Stimulated activated CD8-positive, alpha-beta memory T cell treated with anti-CD3 and anti-CD28 coated beads, Interleukin-2, amount 100 ng/mL, for 1 hour (primary cell): ENCODE results near the gene ROPN1L.

Experiments
- DNase-seq, 2 donors: peaks; one replicate each; pipeline ENCODE4 v3.0.0-alpha.2; 2020; ENCODE audit warnings: low read depth in 2 of 2

Gene ROPN1L

GRCh38 chr5:10457682-10458574, 16.2 kb downstream of the ROPN1L start:
- DNase-seq, result no peak

GRCh38 chr5:10459080-10460055, 17.7 kb downstream of the ROPN1L start:
- DNase-seq, result no peak

- no peak for DNase-seq
These were observed 18.7 kb downstream of the ROPN1L start for GRCh38 chr5:10460252-10460906.

GRCh38 chr5:10461041-10461440, 19.4 kb downstream of the ROPN1L start:
- no peak for DNase-seq

GRCh38 chr5:10461904-10462555, 20.4 kb downstream of the ROPN1L start:
- DNase-seq, result no peak

- no peak for DNase-seq
These were observed 21.9 kb downstream of the ROPN1L start for GRCh38 chr5:10463566-10463965.

GRCh38 chr5:10464173-10464572, 22.5 kb downstream of the ROPN1L start:
- DNase-seq, result no peak

- no peak for DNase-seq
These were observed 24.0 kb downstream of the ROPN1L start for GRCh38 chr5:10465726-10466125.

GRCh38 chr5:10466446-10467073, 24.9 kb downstream of the ROPN1L start:
- DNase-seq, result no peak

- DNase-seq, result no peak
These were observed 25.9 kb downstream of the ROPN1L start for GRCh38 chr5:10467281-10468198.

GRCh38 chr5:10468256-10468655, 26.6 kb downstream of the ROPN1L start:
- DNase-seq, result no peak

GRCh38 chr5:10469253-10470050, 27.8 kb downstream of the ROPN1L start:
- no peak for DNase-seq

- no peak for DNase-seq
These were observed 29.0 kb downstream of the ROPN1L start for GRCh38 chr5:10470669-10471068.

GRCh38 chr5:10471677-10472076, 30.0 kb downstream of the ROPN1L start:
- DNase-seq, result no peak

- DNase-seq, result no peak
These were observed 32.9 kb downstream of the ROPN1L start for GRCh38 chr5:10474521-10475075.

- DNase-seq, result no peak
These were observed 34.4 kb downstream of the ROPN1L start for GRCh38 chr5:10475931-10476676.

- DNase-seq, result no peak
These were observed 35.2 kb downstream of the ROPN1L start for GRCh38 chr5:10476878-10477277.

GRCh38 chr5:10477943-10478342, 36.3 kb downstream of the ROPN1L start:
- no peak for DNase-seq
